Mononuclear cell (primary cell): ENCODE results near the gene PDIK1L. TPM values are rescaled to one million over a fixed set of nuclear protein-coding genes. Genes with fewer than 3 reads are reported as not detected.

Experiments
- H3K27me3 ChIP-seq: 2 replicates; pipeline ENCODE4 v1.6.0; 2011; ENCODE audit warnings: low read length, control low read depth; ENCODE audit not compliant: insufficient read depth
- H3K4me1 ChIP-seq: 2 replicates; pipeline ENCODE4 v1.5.1; 2011; ENCODE audit warnings: mild to moderate bottlenecking, low read length, control low read depth; ENCODE audit not compliant: insufficient read depth
- H3K4me3 ChIP-seq: 2 replicates; pipeline ENCODE4 v1.5.1; 2011; ENCODE audit warnings: mild to moderate bottlenecking, low read length, moderate library complexity
- H3K9me3 ChIP-seq: 2 replicates; pipeline ENCODE4 v1.5.1; 2011; ENCODE audit warnings: low read depth, mild to moderate bottlenecking, control low read depth, low read length
- total RNA-seq: library from RNA; depleted of rRNA; stranded (reverse); fragments of >200 nt; gene quantifications from one replicate; pipeline ENCODE4 v1.2.3, GENCODE V29; 2012

The PDIK1L gene
- total RNA-seq, 1 donor: 19.3 TPM

DNA sequence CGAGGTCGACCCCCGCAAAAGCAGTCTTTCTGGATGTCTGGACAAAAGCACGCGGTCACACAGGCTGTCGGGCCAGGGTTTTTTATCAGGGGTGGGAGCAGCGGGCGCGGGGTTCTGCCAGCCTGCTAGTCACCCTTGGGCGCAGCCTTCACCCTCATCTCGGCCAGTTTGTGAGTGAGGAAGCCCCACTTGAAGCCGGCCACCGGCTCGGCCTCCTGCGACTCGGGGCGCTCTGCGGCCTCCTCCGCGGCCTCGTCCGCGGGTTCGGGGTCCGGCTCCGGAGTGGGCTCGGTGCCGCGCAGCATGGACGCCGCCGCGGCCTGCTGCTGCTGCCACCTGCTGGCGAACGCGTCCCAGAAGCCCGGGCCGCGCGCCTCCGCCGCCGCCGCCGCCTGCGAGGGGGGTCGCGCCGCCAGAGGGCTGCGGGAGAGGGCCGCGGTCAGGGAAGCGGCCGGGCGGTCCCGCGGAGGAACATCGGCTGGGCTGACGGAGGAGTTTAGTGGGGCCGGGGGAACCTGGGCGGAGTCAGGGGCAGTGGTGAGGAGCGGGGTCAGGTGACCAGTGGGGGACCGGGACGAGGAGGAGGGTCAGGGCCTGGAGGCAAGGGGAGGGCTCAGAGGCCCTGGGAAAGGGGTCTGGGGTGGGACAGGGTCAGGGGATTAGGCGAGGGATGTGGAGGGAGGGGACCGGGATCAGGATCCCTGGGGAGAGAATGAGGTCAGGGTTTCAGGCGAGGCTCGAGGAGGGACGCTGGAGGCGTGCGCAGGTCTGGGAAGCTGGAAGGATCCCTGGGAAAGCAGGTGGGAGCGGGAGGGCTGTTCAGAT, 52.6 kb downstream of the PDIK1L start:
- Histone ChIP-seq H3K4me1 (peaks cover 26% of the 10 kb centered on the region), H3K9me3 (no peaks in the 10 kb centered on the region), H3K4me3 (peak overlapping the region; percentile 8), H3K27me3 (peaks cover 27% of the 10 kb centered on the region)

GRCh38 chr1:26164861-26165842, 53.5 kb downstream of the PDIK1L start:
- Histone ChIP-seq H3K4me3 (no peak overlapping the region), H3K9me3 (no peaks in the 10 kb centered on the region), H3K4me1 (peaks cover 34% of the 10 kb centered on the region), H3K27me3 (peaks cover 27% of the 10 kb centered on the region)

DNA sequence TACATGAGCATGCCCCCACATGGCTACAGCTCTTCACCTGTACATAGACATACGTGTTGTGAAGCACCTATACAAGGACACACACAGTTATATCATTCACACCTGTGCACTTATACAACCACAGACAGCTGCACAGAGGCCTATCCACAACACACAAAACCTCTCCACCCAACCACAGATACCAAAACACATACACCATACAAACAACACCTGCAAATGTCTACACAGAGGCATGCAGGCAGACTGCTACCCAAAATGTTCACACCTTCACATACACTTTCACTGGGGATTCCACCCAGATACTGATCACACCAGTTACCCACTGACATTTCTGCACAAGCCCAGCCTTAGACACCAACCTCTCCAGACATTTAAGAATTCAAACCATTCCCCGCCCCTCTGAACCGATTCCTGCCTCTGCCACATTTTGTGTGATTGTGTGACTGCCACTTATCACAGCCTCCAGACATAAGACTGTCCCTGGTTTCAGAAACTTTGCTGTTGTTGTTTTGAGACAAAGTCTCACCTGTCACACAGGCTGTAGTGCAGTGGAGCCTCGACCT, 55.2 kb downstream of the PDIK1L start:
- no peaks in the 10 kb centered on the region for H3K9me3 ChIP-seq
- H3K4me3 ChIP-seq: no peak overlapping the region
- peaks cover 33% of the 10 kb centered on the region for H3K4me1 ChIP-seq
- peaks cover 18% of the 10 kb centered on the region for H3K27me3 ChIP-seq

- Histone ChIP-seq H3K4me3 (peak within 1 kb of the TSS; percentile 69), H3K9me3 (no peaks in the 10 kb centered on the region), H3K4me1 (peaks cover 26% of the 10 kb centered on the region), H3K27me3 (peaks cover 4% of the 10 kb centered on the region)
Observed at GRCh38 chr1:26168410-26169197, 57.0 kb downstream of the PDIK1L start, which contains the start of gene C1orf232. TSS of gene C1orf232 (minus strand) at chr1:26168963. CDS start at chr1:26168499, 464 bp downstream.

GRCh38 chr1:26169198-26169554, 57.6 kb downstream of the PDIK1L start:
- no peak overlapping the region for H3K4me3 ChIP-seq
- no peaks in the 10 kb centered on the region for H3K27me3 ChIP-seq
- no peaks in the 10 kb centered on the region for H3K9me3 ChIP-seq
- H3K4me1 ChIP-seq: peaks cover 21% of the 10 kb centered on the region

GRCh38 chr1:26169669-26170471, 58.2 kb downstream of the PDIK1L start, which contains the start of gene ZNF593:
TSS of gene ZNF593 (plus strand) at chr1:26169908. CDS start at chr1:26169984, 76 bp downstream.
- H3K9me3 ChIP-seq: no peaks in the 10 kb centered on the region
- peak within 1 kb of the TSS; percentile 69 for H3K4me3 ChIP-seq
- H3K27me3 ChIP-seq: no peaks in the 10 kb centered on the region
- peaks cover 16% of the 10 kb centered on the region for H3K4me1 ChIP-seq

- Histone ChIP-seq H3K27me3 (no peaks in the 10 kb centered on the region), H3K4me3 (peak overlapping the region; percentile 69)
Observed at GRCh38 chr1:26170472-26170821, 58.8 kb downstream of the PDIK1L start.

DNA sequence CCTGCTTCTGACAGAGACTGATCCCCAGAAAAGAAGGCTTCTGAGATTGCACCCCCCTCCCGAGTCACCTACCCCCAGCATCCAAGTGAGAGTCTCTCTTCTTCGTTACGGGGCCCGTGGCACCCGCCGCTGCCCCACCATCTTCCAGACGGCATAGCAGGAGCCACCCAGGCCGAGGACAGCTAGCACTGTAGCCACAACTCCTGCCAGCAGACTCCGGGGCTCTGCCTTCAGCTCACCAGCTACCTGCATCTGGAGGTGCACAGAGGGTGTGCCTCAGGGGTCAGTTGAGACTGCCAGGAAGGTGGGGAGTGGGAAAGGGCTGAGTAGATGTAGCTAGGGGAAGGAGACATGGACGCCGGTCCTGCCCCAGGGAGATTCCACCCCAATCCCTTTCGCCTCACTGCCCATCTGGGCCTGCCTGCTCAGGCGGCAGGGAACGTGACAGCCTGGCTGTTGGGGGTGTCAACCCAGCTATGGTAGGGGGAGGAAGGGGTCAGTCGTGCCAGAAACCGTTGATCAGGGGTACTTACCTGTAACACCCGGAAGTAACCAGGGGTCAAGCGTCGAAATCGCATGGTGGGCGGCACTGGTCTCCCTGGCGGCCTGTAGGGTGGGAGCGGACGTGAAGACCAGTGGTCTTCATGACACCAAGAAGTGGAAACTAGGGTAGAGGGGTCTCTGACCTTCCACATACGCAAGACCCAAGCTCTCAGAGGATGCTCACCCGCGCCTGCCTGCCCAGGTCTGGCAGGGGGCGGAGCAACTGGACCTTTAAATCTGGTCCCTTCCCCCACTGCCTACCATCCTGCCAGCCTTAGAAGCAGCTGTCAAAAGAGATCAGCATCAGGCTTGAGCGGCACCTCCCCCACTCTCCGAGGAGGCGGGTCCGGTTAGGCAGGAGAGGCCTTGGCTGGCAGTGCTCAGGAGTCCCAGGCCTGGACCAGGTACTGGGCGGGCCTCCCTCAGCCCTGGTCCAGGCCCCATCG, 59.8 kb downstream of the PDIK1L start, which contains the start of gene ZNF593OS:
ZNF593OS (minus strand) TSS at position 749 of the 989 bp plus-strand sequence; CDS start at position 578, 171 bp downstream.
- Histone ChIP-seq H3K4me1 (peaks cover 16% of the 10 kb centered on the region), H3K4me3 (no peak within 1 kb of the TSS), H3K27me3 (no peaks in the 10 kb centered on the region), H3K9me3 (no peaks in the 10 kb centered on the region)

More at GRCh38 chr1:26170472-26170821, 58.8 kb downstream of the PDIK1L start:
- peaks cover 16% of the 10 kb centered on the region for H3K4me1 ChIP-seq
- H3K9me3 ChIP-seq: no peaks in the 10 kb centered on the region

Other genes with a start within 250 kb of the PDIK1L start
- 3.5 TPM for gene PAQR7, start 236.1 kb upstream of the PDIK1L start, total RNA-seq
- 6.4 TPM for gene STMN1, start 205.4 kb upstream of the PDIK1L start, total RNA-seq
- 5.8 TPM for gene PAFAH2, start 113.8 kb upstream of the PDIK1L start, total RNA-seq
- gene EXTL1, start 90.0 kb upstream of the PDIK1L start, total RNA-seq: under 0.01 TPM
- not detected for gene SLC30A2, start 65.7 kb upstream of the PDIK1L start, total RNA-seq
- not detected for gene TRIM63, start 44.2 kb upstream of the PDIK1L start, total RNA-seq
- gene FAM110D, start 47.3 kb downstream of the PDIK1L start, total RNA-seq: not detected
- gene C1orf232, start 57.1 kb downstream of the PDIK1L start, total RNA-seq: not detected
- gene ZNF593, start 58.1 kb downstream of the PDIK1L start, total RNA-seq: 5.4 TPM
- not detected for gene ZNF593OS, start 60.0 kb downstream of the PDIK1L start, total RNA-seq
- 0.42 TPM for gene CNKSR1, start 65.7 kb downstream of the PDIK1L start, total RNA-seq
- gene CATSPER4, start 78.8 kb downstream of the PDIK1L start, total RNA-seq: not detected
- 12.9 TPM for gene CEP85, start 122.4 kb downstream of the PDIK1L start, total RNA-seq
- 59.2 TPM for gene SH3BGRL3, start 168.3 kb downstream of the PDIK1L start, total RNA-seq
- gene UBXN11, start 194.8 kb downstream of the PDIK1L start, total RNA-seq: 24.5 TPM
- gene CD52, start 206.1 kb downstream of the PDIK1L start, total RNA-seq: 428 TPM
- gene CRYBG2, start 242.3 kb downstream of the PDIK1L start, total RNA-seq: 0.10 TPM